ENCODE measurements around the gene ID2.

Gene ID2

GRCh38 chr2:8656160-8656641, 25.7 kb upstream of the ID2 start:
- no peak overlapping the region for H3K27ac ChIP-seq
- no peak for TF ChIP-seq CTCF (conservative IDR thresholded peaks at IDR 0.05)

GRCh38 chr2:8656811-8657210, 25.0 kb upstream of the ID2 start:
- no peak for TF ChIP-seq CTCF (conservative IDR thresholded peaks at IDR 0.05)
- H3K27ac ChIP-seq, result no peak overlapping the region

GRCh38 chr2:8657423-8658062, 24.3 kb upstream of the ID2 start:
- no peak overlapping the region for H3K27ac ChIP-seq
- no peak for TF ChIP-seq CTCF (conservative IDR thresholded peaks at IDR 0.05)

GRCh38 chr2:8658064-8658862, 23.6 kb upstream of the ID2 start:
- no peak for TF ChIP-seq CTCF (conservative IDR thresholded peaks at IDR 0.05)
- no peak overlapping the region for H3K27ac ChIP-seq

GRCh38 chr2:8659092-8659734, 22.6 kb upstream of the ID2 start:
- TF ChIP-seq CTCF (conservative IDR thresholded peaks at IDR 0.05), result no peak

GRCh38 chr2:8659735-8660492, 21.9 kb upstream of the ID2 start:
- H3K27ac ChIP-seq, result no peak overlapping the region
- no peak for TF ChIP-seq CTCF (conservative IDR thresholded peaks at IDR 0.05)

More at GRCh38 chr2:8659092-8659734, 22.6 kb upstream of the ID2 start:
- H3K27ac ChIP-seq, result no peak overlapping the region

Data from VCaP (cell line).